Neural cell (in vitro differentiated cells): ENCODE measurements around the gene KIFC3.

ENCODE experiments used
- CTCF ChIP-seq: fragments of 450-650 bp; IDR thresholded peaks from 2 replicates; pipeline ENCODE4 v1.5.1; 2014; ENCODE audit warnings: antibody characterized with exemption, mild to moderate bottlenecking, moderate library complexity; ENCODE audit not compliant: poor library complexity, severe bottlenecking
- EP300 ChIP-seq: fragments of 450-650 bp; conservative IDR thresholded peaks from 2 replicates; pipeline ENCODE4 v1.6.1; 2014; ENCODE audit warnings: antibody characterized with exemption, mild to moderate bottlenecking, moderate library complexity; ENCODE audit not compliant: poor library complexity, severe bottlenecking
- EZH2 ChIP-seq: fragments of 200-600, 300-800 bp; shearing (Covaris generic), sonication (generic); IDR thresholded peaks from 2 replicates; pipeline ENCODE4 v1.6.1; 2014; ENCODE audit warnings: antibody characterized with exemption, low read length, borderline replicate concordance, mild to moderate bottlenecking; ENCODE audit not compliant: insufficient read depth, poor library complexity, severe bottlenecking
- POLR2AphosphoS5 ChIP-seq: IDR thresholded peaks from 2 replicates; pipeline ENCODE4 v1.6.1; 2012
- RAD21 ChIP-seq: fragments of 450-650 bp; conservative IDR thresholded peaks from 2 replicates; pipeline ENCODE4 v1.6.1; 2014; ENCODE audit warnings: antibody characterized with exemption, mild to moderate bottlenecking, moderate library complexity
- REST ChIP-seq: IDR thresholded peaks from 2 replicates; pipeline ENCODE4 v1.6.1; 2012; ENCODE audit warnings: borderline replicate concordance
- SMC3 ChIP-seq: fragments of 450-650 bp; conservative IDR thresholded peaks from 2 replicates; pipeline ENCODE4 v1.6.1; 2014; ENCODE audit warnings: antibody characterized with exemption, mild to moderate bottlenecking, moderate library complexity; ENCODE audit not compliant: poor library complexity

DNA sequence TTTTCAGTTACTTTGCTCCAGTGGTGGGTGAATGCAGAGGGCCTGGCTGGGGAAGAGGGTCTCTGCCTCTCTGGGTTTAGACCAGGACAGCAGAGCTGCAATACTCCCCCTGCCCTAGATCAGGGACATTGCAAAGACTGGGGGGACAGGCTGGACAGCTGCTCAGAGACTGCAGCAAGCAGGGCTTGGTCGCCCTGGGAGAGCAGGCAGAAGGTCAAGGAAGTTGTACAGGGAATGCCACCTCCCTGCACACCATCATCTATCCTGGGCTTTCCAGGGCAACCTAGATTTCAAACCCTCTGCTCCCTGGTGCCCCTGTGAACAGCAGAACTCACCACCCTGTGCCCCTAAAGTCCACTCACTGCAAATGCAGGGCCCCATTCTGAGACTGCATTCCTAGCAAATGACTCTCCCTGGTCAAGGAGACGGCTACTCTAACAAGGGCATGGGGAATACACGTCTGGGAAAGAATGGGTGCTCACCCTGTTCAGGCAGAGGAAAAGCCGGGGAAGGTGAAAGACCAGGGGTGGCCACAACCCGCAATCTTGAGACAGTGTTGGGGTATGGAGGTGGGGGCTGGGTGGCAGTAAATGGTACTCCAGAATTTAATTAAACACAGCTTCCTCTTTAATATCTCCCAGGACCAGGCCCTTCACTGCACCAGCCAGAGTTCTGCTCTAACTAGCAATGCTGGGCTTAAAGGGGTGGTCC is 1.0 kb downstream of the KIFC3 start:
- TF ChIP-seq POLR2AphosphoS5 = no peak
- TF ChIP-seq REST = no peak
- no peak for TF ChIP-seq RAD21
- no peak for TF ChIP-seq CTCF
- no peak for TF ChIP-seq EP300
- no peak for TF ChIP-seq EZH2
- no peak for TF ChIP-seq SMC3
